Adipocyte (in vitro differentiated cells): ENCODE data around the gene STMN3.
A peak's percentile ranks its signal among the peaks of the same experiment; 100 is the strongest.

Experiments
- DNase-seq: peaks from one replicate; pipeline ENCODE4 v3.0.0-alpha.2; 2015; ENCODE audit warnings: low read depth
- H3K27me3 ChIP-seq: replicated peaks from 2 replicates; pipeline ENCODE4 v1.7.0; 2013; ENCODE audit warnings: mild to moderate bottlenecking, low read length, moderate library complexity; ENCODE audit not compliant: control insufficient read depth, insufficient read depth
- H3K36me3 ChIP-seq: 2 replicates; pipeline ENCODE4 v1.7.0; 2013; ENCODE audit warnings: low read length, mild to moderate bottlenecking, moderate library complexity; ENCODE audit not compliant: control insufficient read depth, insufficient read depth, severe bottlenecking
- H3K4me1 ChIP-seq: 2 replicates; pipeline ENCODE4 v1.7.0; 2013; ENCODE audit warnings: mild to moderate bottlenecking, low read length, moderate library complexity; ENCODE audit not compliant: control insufficient read depth, insufficient read depth
- H3K4me3 ChIP-seq: 2 replicates; pipeline ENCODE4 v1.7.0; 2013; ENCODE audit warnings: mild to moderate bottlenecking, low read length, moderate library complexity
- H3K9ac ChIP-seq: 2 replicates; pipeline ENCODE4 v1.7.0; 2013; ENCODE audit warnings: mild to moderate bottlenecking, low read length, moderate library complexity
- H3K9me3 ChIP-seq: 2 replicates; pipeline ENCODE4 v1.7.0; 2013; ENCODE audit warnings: mild to moderate bottlenecking, low read length, moderate library complexity; ENCODE audit not compliant: control insufficient read depth

The STMN3 gene

GRCh38 chr20:63595416-63596127, 57.7 kb downstream of the STMN3 start:
- H3K36me3 ChIP-seq = peaks cover 42% of the 10 kb centered on the region
- H3K4me1 ChIP-seq = peaks cover 6% of the 10 kb centered on the region
- H3K27me3 ChIP-seq = no peaks in the 10 kb centered on the region
- H3K9me3 ChIP-seq = no peaks in the 10 kb centered on the region
- no peak overlapping the region for H3K4me3 ChIP-seq
- no peak overlapping the region for H3K9ac ChIP-seq
- no peak for DNase-seq

- Histone ChIP-seq H3K27me3 (no peaks in the 10 kb centered on the region), H3K9me3 (no peaks in the 10 kb centered on the region), H3K36me3 (peaks cover 51% of the 10 kb centered on the region), H3K4me3 (no peak overlapping the region), H3K4me1 (peaks cover 6% of the 10 kb centered on the region), H3K9ac (no peak overlapping the region)
- peak; percentile 52 for DNase-seq
Observed at GRCh38 chr20:63594043-63594561, 59.1 kb downstream of the STMN3 start.

GRCh38 chr20:63592661-63593060, 60.6 kb downstream of the STMN3 start:
- no peak for DNase-seq
- no peak overlapping the region for H3K9ac ChIP-seq
- H3K27me3 ChIP-seq = no peaks in the 10 kb centered on the region
- H3K4me3 ChIP-seq = no peak overlapping the region
- no peaks in the 10 kb centered on the region for H3K9me3 ChIP-seq
- peaks cover 6% of the 10 kb centered on the region for H3K4me1 ChIP-seq
- H3K36me3 ChIP-seq = peaks cover 44% of the 10 kb centered on the region

- no peak overlapping the region for H3K4me3 ChIP-seq
- H3K9me3 ChIP-seq = no peaks in the 10 kb centered on the region
- no peaks in the 10 kb centered on the region for H3K27me3 ChIP-seq
- H3K36me3 ChIP-seq = peaks cover 39% of the 10 kb centered on the region
- DNase-seq = no peak
- no peak overlapping the region for H3K9ac ChIP-seq
- peaks cover 6% of the 10 kb centered on the region for H3K4me1 ChIP-seq
Observed at GRCh38 chr20:63591786-63592355, 61.4 kb downstream of the STMN3 start.

- peaks cover 35% of the 10 kb centered on the region for H3K36me3 ChIP-seq
- no peak for DNase-seq
- no peaks in the 10 kb centered on the region for H3K9me3 ChIP-seq
- no peaks in the 10 kb centered on the region for H3K27me3 ChIP-seq
- no peak overlapping the region for H3K4me3 ChIP-seq
- H3K9ac ChIP-seq = no peak overlapping the region
- peaks cover 6% of the 10 kb centered on the region for H3K4me1 ChIP-seq
Observed at GRCh38 chr20:63591147-63591533, 62.1 kb downstream of the STMN3 start.

- Histone ChIP-seq H3K27me3 (no peaks in the 10 kb centered on the region), H3K4me3 (no peak overlapping the region), H3K9ac (no peak overlapping the region), H3K9me3 (no peaks in the 10 kb centered on the region), H3K36me3 (peaks cover 35% of the 10 kb centered on the region), H3K4me1 (peaks cover 6% of the 10 kb centered on the region)
- DNase-seq = no peak
Observed at GRCh38 chr20:63590218-63591146, 62.7 kb downstream of the STMN3 start.
